ENCODE results near the gene STRN.
"Not testable (repeated sequence)": the region's sequence is repeated elsewhere in the genome, so short reads cannot be mapped to it uniquely, and the experiment has no call there.

Gene STRN

GRCh38 chr2:37005118-37005868 is 39.0 kb upstream of the STRN start:
- no peaks in the 10 kb centered on the region for H3F3A ChIP-seq (ENCODE audit: insufficient read depth, low read length)

GRCh38 chr2:37000988-37001556 is 34.7 kb upstream of the STRN start:
- no peaks in the 10 kb centered on the region for H3K27me3 ChIP-seq (ENCODE audit: insufficient read depth, low read length)
- H3K9me3 ChIP-seq (ENCODE audit: low read length) = peaks cover 4% of the 10 kb centered on the region
- H3K9me2 ChIP-seq (ENCODE audit: low read depth, low read length) = no peaks in the 10 kb centered on the region
- H3K79me2 ChIP-seq (ENCODE audit: insufficient read depth, low read length) = no peaks in the 10 kb centered on the region
- no peaks in the 10 kb centered on the region for H4K20me1 ChIP-seq (ENCODE audit: insufficient read depth, low read length)
- H3K4me2 ChIP-seq (ENCODE audit: low read length) = no peak overlapping the region
- peaks cover 6% of the 10 kb centered on the region for H3K4me1 ChIP-seq (ENCODE audit: insufficient read depth, low read length, severe bottlenecking)
- no peak overlapping the region for H3K4me3 ChIP-seq (ENCODE audit: low read depth, low read length, poor library complexity, severe bottlenecking)
- H3K36me3 ChIP-seq (ENCODE audit: insufficient read depth, low read length) = peaks cover 68% of the 10 kb centered on the region
- no peak overlapping the region for H3K9ac ChIP-seq (ENCODE audit: low read length)
- no peak overlapping the region for H3K27ac ChIP-seq (ENCODE audit: low read depth, low read length, poor library complexity, severe bottlenecking)
- H2AFZ ChIP-seq (ENCODE audit: low read length) = no peak overlapping the region
- H3F3A ChIP-seq (ENCODE audit: insufficient read depth, low read length) = no peaks in the 10 kb centered on the region
- no peak for TF ChIP-seq EZH2 (IDR thresholded peaks at IDR 0.05; ENCODE audit: borderline replicate concordance, low read length)
- no peak for TF ChIP-seq CTCF (IDR thresholded peaks at IDR 0.05; ENCODE audit: low read length)

More at GRCh38 chr2:37005118-37005868, 39.0 kb upstream of the STRN start:
- peak; percentile 88 for TF ChIP-seq CTCF (IDR thresholded peaks at IDR 0.05; ENCODE audit: low read length)
- no peak for TF ChIP-seq EZH2 (IDR thresholded peaks at IDR 0.05; ENCODE audit: borderline replicate concordance, low read length)
- Histone ChIP-seq H3K9me3 (ENCODE audit: low read length) (no peaks in the 10 kb centered on the region), H3K9ac (ENCODE audit: low read length) (no peak overlapping the region), H3K4me1 (ENCODE audit: insufficient read depth, low read length, severe bottlenecking) (peaks cover 6% of the 10 kb centered on the region), H3K27me3 (ENCODE audit: insufficient read depth, low read length) (no peaks in the 10 kb centered on the region), H3K9me2 (ENCODE audit: low read depth, low read length) (no peaks in the 10 kb centered on the region), H4K20me1 (ENCODE audit: insufficient read depth, low read length) (no peaks in the 10 kb centered on the region), H3K36me3 (ENCODE audit: insufficient read depth, low read length) (peaks cover 48% of the 10 kb centered on the region), H3K27ac (ENCODE audit: low read depth, low read length, poor library complexity, severe bottlenecking) (peak overlapping the region; percentile 18), H3K79me2 (ENCODE audit: insufficient read depth, low read length) (no peaks in the 10 kb centered on the region), H3K4me2 (ENCODE audit: low read length) (peak overlapping the region; percentile 30; the same call in 1 of the 2 replicates), H3K4me3 (ENCODE audit: low read depth, low read length, poor library complexity, severe bottlenecking) (no peak overlapping the region), H2AFZ (ENCODE audit: low read length) (no peak overlapping the region)

- H2AFZ ChIP-seq (ENCODE audit: low read length) = no peak overlapping the region
- no peaks in the 10 kb centered on the region for H3F3A ChIP-seq (ENCODE audit: insufficient read depth, low read length)
- no peaks in the 10 kb centered on the region for H3K9me2 ChIP-seq (ENCODE audit: low read depth, low read length)
- H3K79me2 ChIP-seq (ENCODE audit: insufficient read depth, low read length) = no peaks in the 10 kb centered on the region
- no peaks in the 10 kb centered on the region for H4K20me1 ChIP-seq (ENCODE audit: insufficient read depth, low read length)
- TF ChIP-seq EZH2 (IDR thresholded peaks at IDR 0.05; ENCODE audit: borderline replicate concordance, low read length) (no peak), CTCF (IDR thresholded peaks at IDR 0.05; ENCODE audit: low read length) (no peak)
- no peak overlapping the region for H3K27ac ChIP-seq (ENCODE audit: low read depth, low read length, poor library complexity, severe bottlenecking)
- H3K36me3 ChIP-seq (ENCODE audit: insufficient read depth, low read length) = peaks cover 68% of the 10 kb centered on the region
- no peak overlapping the region for H3K9ac ChIP-seq (ENCODE audit: low read length)
- H3K9me3 ChIP-seq (ENCODE audit: low read length) = peaks cover 4% of the 10 kb centered on the region
- H3K27me3 ChIP-seq (ENCODE audit: insufficient read depth, low read length) = no peaks in the 10 kb centered on the region
- no peak overlapping the region for H3K4me3 ChIP-seq (ENCODE audit: low read depth, low read length, poor library complexity, severe bottlenecking)
- H3K4me1 ChIP-seq (ENCODE audit: insufficient read depth, low read length, severe bottlenecking) = peaks cover 3% of the 10 kb centered on the region
- H3K4me2 ChIP-seq (ENCODE audit: low read length) = no peak overlapping the region
Observed at GRCh38 chr2:37000318-37000717, 34.0 kb upstream of the STRN start.

- H3K4me1 ChIP-seq (ENCODE audit: insufficient read depth, low read length, severe bottlenecking); H4K20me1 ChIP-seq (ENCODE audit: insufficient read depth, low read length); H3K79me2 ChIP-seq (ENCODE audit: insufficient read depth, low read length); H3K9ac ChIP-seq (ENCODE audit: low read length); H3K4me2 ChIP-seq (ENCODE audit: low read length); H2AFZ ChIP-seq (ENCODE audit: low read length); H3K9me3 ChIP-seq (ENCODE audit: low read length); H3K27me3 ChIP-seq (ENCODE audit: insufficient read depth, low read length); H3K4me3 ChIP-seq (ENCODE audit: low read depth, low read length, poor library complexity, severe bottlenecking); H3F3A ChIP-seq (ENCODE audit: insufficient read depth, low read length); H3K27ac ChIP-seq (ENCODE audit: low read depth, low read length, poor library complexity, severe bottlenecking); H3K9me2 ChIP-seq (ENCODE audit: low read depth, low read length): not testable (repeated sequence)
- peaks cover 63% of the 10 kb centered on the region for H3K36me3 ChIP-seq (ENCODE audit: insufficient read depth, low read length)
Observed at GRCh38 chr2:36999416-36999815, 33.1 kb upstream of the STRN start.
